NK-92 (cell line): ENCODE measurements around the gene NAT14.

Experiments used
- DNase-seq: peaks from one replicate; lab custom pipeline; 2025; ENCODE audit not compliant: unreplicated experiment; lab: John Stamatoyannopoulos, UW

The NAT14 gene

DNA sequence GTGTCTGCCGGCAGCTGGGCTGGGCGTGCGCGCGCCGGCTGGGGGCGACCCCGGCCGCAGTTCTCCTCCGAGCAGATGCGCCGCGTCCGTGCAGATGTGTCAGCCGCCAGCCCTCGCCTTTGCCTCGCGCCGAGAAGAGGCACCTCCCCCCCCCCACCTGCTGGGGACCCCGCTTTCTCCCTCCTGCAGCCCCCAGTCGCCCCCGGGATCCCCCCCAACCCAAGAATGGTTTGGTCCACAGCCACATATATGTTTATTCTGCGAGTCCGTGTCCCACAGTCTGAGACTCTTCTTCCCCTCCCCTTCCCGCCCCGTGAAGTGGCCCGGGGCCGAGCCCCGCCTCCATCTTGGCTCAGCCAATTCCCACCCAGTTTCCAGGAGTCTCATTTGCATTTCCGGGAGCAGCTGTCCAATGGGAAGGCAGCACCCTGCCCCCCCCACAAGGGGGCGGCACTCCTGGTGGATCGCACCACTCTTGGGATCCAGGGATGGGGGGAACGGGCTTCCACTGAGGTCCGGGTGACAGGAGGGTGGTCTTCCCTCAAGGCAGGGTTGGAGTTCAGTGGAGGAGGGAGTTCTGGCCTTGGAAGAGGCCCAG, 32.1 kb upstream of the NAT14 start:
- DNase-seq, result no peak

GRCh38 chr19:55453511-55454260, 31.3 kb upstream of the NAT14 start:
- no peak for DNase-seq

- no peak for DNase-seq
These were observed 30.2 kb upstream of the NAT14 start for GRCh38 chr19:55454787-55455243.

GRCh38 chr19:55455576-55456235, 29.3 kb upstream of the NAT14 start:
- no peak for DNase-seq

- DNase-seq, result no peak
These were observed 28.6 kb upstream of the NAT14 start for GRCh38 chr19:55456347-55456746.

DNA sequence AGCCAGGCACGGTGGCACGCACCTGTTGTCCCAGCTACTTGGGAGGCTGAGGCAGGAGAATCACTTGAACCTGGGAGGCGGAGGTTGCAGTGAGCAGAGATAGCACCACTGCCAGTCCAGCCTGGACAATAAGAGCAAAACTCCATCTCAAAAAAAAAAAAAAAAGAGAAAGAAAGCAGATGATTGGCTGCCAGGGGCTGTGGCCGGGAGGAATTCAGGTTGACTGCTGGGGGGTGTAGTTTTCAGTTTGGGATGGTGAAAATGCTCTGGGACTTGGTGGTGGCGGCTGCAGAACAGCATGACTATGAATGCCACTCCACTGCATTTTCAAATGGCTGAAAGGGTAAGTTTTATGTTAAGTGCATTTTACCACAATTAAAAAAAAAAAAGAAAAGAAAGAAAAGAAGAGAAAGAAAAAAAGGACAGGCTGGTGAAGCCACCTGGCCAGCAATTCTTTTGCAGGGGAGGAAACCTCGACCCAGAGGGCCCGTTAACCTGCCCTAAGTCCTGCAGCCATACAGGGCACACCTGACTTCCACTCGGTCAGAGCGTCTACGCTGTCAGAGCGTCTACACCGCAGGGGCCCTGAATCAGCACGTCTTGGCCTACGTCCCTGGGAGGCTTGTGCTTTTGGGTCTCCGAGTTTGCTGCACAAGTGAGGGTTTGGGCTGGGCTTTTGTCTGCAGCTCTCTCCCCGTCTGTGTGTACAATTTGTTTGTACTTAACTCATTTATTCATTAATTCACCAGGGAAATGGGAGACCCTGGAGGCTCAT, 27.1 kb upstream of the NAT14 start:
- DNase-seq, result no peak

- no peak for DNase-seq
These were observed 25.4 kb upstream of the NAT14 start for GRCh38 chr19:55459551-55459949.

DNA sequence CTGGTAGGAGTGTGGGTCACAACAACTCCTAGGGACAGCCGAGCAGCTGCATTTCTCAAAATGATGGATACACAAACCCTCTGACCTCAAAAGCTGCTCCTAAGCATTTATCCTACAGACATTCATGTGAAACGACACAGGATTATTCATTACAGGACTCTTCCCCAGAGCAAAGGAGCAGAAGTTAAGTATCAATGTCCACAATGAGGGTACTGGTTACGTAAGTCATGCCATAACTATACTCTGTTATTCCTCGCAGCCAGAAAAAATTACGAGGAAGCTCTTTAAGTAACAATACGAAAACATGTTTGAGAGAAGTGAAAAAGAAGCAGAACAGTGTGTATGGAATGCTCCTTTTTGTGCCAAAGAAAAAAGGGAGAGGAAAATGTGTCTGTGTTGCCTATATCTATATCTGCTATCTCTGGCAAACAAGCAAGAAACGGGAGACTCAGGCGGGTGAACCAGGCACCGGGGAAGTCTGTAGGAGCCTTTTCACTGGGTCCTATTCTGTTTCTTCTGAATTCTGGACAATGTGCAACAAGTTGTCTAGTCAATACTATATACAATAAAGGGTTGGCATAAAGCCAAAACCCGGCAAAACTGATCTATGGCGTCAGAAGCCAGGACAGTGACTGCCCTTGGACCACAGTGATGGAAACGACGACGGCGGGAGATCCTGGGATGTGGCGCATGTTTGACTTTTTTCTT, 24.9 kb upstream of the NAT14 start:
- DNase-seq, result no peak

- DNase-seq, result no peak
These were observed 24.2 kb upstream of the NAT14 start for GRCh38 chr19:55460670-55461258.

- DNase-seq, result peak; percentile 96
These were observed 23.6 kb upstream of the NAT14 start, which contains the start of gene ISOC2 for GRCh38 chr19:55461259-55461973. Gene ISOC2, minus strand, starts transcription at chr19:55461642. Its CDS starts 5,156 bp downstream, at chr19:55456486.

- no peak for DNase-seq
These were observed 22.9 kb upstream of the NAT14 start for GRCh38 chr19:55461974-55462626.

DNA sequence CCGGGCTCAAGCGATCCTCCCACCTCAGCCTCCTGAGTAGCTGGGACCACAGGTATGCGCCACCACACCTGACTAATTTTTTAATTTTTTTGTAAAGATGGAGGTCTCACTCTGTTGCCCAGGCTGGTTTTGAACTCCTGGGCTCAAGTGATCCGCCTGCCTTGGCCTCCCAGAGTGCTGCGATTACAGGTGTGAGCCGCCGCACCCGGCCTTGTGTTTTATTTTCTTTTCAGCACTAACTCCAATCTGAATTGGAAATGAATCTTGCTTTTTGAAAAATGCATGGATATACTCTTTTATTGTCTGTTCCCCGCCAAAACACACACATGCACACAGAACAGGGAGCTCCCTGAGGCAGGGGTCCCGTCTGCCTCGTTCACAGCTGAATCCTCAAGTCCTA, 22.3 kb upstream of the NAT14 start:
- no peak for DNase-seq

DNA sequence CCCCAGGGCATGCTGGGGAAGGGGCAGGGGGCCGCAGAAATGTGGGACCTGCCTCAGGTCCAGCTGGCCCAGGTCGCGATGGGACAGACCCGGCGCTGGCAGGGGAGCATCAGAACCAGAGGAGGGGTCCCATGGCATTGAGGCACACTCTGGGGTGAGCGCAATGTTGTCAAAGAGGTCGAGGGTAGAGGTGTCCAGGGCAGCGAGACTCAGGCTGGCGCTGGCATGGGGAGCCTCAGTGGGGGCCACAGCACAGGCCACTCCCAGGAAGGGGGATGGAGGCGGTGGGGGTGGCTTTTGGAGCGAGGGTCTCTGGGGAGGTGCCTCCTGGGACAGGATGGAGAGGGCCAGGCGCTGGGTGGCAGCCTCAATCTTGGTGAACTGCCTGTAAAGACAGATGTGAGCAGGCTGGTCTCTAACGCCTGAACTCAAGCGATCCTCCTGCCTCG, 21.4 kb upstream of the NAT14 start:
- no peak for DNase-seq

DNA sequence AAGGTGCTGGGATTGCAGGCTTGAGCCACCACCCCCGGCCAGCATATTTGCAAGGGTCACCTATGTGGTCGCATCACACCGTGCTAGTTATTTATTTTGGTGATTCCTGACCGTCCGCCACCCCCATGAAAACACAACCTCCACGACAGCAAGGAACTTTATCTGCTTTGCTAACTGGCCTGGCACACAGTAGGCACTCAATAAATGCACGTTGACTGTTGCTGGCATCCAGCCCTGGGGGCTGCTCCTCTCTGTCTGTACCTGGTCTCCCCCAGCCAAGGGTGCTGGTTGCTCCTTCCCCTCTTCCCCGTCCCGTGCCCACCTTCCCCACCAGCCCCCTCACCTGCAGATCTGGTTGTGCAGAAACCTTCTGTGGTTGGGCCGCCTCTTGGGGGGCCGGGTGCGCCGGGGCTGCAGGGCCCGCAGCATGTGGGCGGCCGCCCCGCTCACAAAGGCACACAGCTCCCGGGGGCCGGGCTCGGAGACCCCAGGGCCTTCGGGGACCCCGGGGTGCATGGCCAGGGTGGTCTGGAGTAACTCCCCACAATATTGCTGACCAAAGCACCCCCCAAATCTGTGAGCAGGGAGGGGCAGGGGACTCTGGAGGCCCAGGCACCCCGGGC, 20.8 kb upstream of the NAT14 start:
- no peak for DNase-seq

DNA sequence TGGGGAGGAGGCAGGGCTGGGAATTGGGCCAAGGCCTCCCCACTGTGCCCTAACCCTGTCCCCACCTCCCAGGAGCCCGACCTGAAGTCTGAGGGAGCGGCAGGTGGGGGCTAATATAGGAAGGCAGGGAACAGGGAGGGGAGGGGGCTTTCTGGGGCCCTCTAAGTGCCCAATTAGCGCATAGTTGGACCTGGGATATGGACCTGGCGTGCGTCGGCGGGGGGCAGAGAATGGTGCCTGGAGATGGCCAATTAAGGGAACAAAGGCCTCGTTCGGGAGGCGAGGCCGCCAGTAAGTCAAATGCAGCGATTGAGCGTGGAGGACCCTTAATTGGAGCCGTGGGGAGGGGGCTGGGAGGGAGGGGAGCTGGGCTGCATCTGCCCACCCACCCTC, 20.3 kb upstream of the NAT14 start, which contains the start of gene C19orf85:
C19orf85 (minus strand) TSS at position 90 of the 393 bp plus-strand sequence. CDS start 197 bp downstream, outside the sequence.
- no peak for DNase-seq

DNA sequence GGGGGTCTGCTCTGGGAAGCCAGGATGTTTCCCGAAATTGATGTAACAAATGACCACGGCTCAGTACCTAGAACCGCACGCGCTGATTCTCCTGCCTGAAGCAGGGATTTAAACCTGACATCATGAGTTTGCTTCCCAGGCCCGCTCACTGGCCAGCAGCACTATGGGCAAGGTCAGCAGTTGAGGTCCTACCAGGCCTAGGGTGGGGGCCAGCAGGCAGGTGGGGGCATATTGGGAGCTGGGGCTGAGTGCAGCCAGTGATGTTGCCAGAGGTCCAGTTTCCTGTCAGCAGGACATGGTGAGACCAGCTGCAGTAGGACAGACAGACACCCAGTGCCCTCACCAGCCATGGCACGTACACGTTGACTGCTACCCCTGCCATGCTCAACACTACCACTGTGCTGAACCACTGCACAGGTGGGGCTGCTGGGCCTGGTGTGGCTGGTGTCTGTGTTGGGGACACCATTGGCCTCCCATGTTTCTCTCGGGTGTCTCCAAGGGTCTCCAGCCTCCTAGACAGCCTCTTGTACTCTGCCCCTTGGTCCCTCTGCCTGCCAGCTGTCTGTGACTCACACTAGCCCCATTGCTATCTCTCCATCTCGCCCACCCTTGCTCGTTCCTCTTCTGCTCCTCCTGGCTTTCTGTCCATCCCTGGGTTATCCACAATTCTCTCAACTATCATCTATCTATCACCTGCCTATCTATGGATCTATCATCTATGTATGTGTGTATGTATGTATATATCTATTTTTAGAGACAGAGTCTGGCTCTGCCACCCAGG, 19.3 kb upstream of the NAT14 start:
- DNase-seq, result no peak

- DNase-seq, result no peak
These were observed 18.8 kb upstream of the NAT14 start for GRCh38 chr19:55466241-55466614.
